ENCODE measurements around the gene PITRM1.

- TF ChIP-seq CTCF (conservative IDR thresholded peaks at IDR 0.05; ENCODE audit: low read length) (no peak), EZH2phosphoT487 (IDR thresholded peaks at IDR 0.05; ENCODE audit: borderline replicate concordance, low read depth, low read length) (no peak)
These were observed 32.3 kb downstream of the PITRM1 start for GRCh38 chr10:3140280-3140679.
